CD1c-positive myeloid dendritic cell (primary cell): ENCODE results near the gene FCN1.

Experiments
- DNase-seq: peaks from one replicate; pipeline ENCODE4 v3.0.0-alpha.2; 2016; ENCODE audit errors: extremely low spot score

FCN1 gene

DNA sequence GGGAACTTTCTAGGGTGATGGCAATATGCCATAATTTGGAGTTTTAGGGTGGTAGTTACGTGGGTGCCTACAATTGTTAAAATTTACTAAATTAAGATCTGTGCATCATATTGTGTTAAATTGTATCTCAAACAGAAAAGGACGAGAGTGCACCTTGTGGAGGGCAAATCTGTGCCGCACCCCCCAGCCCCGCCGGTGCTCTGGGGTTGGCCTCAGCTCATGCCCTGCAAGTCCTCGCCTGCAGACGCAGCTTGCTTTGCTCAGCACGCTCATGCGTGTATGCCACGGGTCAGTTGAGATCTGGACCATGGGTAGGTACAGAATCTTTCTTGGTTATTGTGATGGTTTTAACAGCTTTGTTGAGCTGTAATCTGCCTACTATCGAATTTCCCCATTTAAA lies 33.7 kb upstream of the FCN1 start:
- DNase-seq, result no peak

DNA sequence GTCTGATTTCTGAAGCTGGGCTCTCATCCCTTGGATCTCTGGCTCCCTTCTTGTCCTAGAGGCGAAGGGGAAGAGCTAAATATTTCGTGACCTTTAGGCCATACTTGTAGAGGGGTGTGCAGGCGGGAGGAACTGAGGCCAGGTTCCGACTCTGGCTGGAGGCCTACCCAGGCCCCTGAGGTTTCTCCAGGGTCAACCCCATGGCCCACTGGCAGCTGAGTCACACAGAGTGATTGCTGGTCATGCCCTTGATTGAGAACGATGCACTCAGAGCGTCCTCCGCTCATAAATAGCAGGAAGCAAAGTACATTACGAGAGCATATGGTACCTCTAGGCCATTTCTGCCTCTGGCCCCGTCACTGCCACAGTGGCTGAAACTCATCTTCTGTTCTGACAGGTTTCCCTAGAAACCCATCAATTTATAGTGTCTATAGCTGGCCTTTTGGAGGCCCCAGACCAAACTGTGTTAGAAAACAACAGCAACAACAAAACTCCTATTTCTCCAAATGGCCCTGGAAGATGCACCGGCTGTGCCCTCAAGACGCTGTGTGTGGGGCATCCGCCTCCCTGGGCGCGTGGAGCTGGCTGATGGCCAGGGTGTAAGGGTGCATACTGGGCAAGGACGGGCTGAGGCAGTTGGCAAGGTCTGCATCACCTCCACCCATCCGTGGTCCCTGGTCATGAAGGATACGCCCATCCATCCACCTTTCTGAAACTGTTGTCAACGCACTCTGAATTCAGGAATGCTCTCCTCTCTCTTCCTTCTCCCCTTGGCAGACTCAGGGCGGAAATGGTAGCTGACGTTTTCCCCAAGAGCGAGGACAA lies 32.9 kb upstream of the FCN1 start:
- DNase-seq, result no peak

DNA sequence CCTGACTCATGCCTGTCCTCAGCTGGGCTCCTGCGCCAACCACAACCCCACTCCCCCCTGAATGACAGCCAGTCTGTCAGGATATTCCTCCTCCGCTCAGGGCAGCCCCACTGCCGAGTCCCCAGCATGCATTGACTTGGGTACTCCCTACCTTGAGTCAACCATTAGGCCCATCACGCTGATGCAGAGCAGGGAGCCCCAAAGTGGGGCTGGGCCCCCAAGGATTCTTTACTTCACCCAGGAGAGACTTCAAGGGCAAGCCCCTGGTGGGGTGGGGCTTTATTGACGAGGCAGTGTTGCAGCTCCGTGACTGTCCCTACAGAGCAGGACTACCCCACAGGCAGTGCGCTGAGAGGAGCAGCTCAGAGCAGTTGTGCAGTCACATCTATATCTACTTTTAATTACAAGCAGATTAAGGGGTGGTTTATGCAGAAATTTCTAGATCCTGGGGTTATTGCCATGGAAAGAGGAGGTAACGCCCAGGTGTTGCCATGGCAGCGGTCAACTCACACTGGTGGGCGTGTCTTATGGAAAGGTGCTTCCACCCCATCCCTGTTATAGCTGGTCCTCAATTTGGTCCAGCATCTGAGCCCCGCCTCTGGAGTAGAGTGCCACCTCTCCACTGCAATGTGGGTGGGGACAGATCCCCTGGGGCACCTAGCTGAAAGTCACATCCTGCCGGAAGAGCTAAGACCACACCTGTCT lies 32.1 kb upstream of the FCN1 start:
- DNase-seq, result no peak

DNA sequence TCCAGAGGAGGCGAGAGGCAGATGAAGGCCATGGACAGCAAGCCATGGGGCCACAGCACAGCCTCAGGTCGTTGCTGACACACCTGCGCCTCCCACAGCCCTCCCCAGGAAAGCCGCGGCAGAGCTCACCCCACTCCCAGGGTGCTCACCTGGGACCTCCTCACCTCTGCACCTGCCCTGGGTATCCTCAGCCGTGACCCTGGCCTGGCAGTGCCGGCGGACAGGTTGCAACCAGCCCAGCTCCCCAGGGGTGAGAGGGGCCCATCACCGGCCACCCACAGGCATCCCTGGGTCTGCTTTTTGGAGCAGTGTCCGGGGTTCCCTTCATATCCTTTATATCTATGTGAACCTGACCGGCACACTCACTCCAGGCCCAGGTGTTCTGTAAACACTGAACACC lies 30.4 kb upstream of the FCN1 start:
- no peak for DNase-seq

DNA sequence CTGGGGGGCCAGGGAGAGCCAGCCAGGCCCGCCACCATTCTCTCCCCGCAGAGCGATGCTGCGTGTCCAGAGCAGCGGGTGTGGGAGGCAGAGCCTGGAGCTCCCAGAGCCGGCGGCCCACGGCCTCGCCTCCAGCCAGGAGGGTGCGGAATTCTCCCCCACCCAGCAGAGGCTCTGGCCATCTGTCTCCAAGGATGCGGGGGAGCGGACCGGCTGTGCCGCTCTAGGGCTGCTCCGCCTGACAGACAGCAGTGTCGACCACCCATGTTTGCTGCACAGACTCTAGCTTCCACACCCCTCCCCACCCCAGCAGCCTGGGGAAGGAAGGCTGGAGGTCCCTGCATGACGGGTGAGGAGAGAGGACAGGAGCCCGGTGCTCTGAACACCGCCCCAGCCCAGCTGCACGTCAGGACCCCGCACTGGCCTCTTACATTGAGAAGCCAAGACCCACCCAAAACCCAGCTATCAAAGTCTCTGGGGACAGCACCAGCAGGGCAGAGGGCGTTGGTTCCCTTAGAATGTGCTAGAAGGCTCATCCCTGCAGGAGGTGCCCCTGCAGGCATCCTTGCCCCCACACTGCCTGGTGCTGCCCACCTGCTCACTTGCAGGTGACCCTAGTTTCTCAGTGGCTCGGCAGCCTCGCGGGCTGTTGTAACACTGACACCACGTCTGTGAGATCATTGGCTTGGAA lies 29.7 kb upstream of the FCN1 start:
- no peak for DNase-seq

DNA sequence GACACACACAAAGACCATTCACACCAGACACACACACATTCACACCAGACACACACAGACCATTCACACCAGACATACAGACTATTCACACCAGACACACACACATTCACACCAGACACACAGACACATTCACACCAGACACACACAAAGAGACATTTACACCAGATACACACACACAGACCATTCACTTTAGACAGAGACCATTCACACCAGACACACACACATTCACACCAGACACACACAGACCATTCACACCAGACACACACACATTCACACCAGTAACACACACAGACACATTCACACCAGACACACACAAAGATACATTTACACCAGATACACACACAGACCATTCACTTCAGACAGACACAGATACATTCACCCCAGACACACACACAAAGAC lies 29.0 kb upstream of the FCN1 start:
- no peak for DNase-seq

DNA sequence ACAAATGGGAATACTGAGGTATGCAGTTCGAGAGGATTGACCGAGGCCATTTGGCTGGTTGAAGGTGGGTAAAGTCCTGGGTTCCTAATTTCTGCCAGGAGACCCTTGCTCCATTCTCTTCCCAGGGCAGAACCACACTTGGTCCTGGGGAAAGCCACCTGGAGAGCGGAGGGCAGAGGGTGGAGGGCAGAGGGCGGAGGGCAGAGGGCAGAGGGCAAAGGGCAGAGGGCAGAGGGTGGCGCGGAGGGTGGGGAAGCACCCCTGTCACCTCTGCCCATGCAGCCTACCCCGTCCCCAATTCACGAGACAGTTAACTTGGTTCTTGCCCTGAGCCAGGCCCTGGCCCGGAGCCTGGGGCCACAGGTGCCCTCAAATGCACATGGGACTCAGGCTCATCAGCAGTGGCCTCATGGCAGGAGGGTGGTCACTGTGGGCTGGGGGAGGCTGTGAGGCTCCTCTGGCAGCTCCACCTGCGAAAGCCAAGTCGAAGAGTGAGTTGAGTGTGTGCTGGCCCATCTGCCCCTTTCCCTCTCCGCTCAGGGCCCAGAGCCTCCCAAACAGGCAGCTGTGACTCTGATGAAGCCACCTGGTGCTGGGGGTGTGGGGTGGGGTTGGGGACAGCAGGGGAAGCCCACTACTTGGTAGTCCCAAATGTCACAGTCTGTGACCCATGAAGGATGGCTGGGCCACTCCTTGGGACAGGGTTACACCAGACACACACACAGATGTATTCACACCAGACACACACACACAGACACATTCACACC lies 28.0 kb upstream of the FCN1 start:
- no peak for DNase-seq

DNA sequence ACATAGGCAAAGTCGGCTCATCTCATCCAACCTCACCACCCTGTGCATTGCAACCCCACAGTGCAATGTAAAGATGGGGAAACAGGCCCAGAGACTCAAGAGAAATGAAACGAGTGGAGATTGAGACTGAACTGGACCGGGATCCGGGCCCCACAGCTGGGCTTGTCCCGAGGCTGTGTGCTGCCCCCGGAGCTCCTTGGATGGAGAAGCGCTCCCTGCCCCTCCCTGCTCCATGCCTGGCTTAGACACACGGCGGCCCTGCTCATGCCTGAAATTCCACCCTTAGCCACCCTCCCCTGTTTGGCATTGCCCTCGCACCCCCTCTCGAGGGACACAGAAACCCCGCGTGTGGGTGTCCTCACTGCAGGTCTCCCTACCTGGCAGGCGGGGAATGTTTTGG lies 27.2 kb upstream of the FCN1 start:
- DNase-seq, result no peak

DNA sequence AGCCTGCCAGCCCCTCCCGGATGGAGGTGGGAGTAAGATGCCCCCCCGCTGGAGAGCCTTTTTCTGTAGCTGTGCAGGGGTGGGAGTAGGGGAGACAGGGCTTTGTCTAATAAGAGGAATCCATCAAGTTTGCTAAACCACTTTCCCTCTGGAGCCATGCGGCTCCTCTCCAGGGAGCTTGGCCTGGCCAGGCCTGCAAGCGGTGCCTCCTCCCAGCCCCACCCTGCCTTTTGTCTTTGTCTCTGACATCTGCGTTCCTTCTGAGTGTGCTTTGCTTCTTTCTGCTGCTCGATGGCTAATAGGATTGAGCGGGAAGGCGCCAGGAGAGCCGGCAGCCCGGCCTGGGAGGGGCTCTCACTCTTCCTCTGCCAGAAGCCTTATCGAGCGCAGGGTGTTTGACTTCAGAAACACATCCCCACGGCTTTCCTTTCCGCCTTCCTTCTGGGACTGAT lies 26.7 kb upstream of the FCN1 start:
- DNase-seq, result no peak

DNA sequence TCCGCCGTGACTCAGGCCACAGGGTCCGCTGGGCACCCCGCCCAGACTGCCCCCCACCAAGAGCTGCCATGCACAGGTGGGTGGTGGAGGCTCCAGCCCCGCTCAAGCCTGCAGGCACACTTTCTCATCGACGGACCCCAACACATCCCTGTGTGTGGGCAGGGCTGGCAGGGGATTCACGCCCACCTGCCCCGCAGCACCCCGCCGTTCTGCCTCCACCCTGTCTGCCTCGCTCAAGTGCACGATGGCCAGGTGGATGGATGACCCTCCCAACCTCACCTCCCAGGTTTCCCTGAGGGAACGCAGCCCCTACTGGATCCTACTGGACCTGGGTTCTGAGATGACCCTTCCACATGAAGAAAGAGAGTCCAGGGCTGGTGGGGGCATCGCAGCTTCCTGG lies 26.1 kb upstream of the FCN1 start:
- no peak for DNase-seq

DNA sequence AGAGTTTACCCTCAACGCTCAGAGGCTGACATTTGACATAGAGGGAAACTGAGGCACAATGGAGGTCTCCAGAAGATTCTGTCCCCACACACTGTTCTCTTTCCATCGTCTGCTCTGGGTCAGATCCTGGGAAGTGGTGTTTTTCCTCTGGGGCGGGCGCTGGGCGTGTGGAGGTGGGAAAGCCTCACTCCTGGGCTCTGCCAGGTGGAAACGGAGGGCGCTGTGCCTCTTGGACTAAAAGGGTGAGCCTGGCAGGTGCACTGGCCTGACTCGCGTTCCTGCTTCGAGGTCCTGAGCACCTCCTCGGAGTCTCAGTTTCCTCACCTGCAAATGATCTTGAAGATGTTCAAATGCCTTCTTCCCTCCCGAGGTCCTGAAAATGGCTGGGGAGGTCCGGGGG lies 25.7 kb upstream of the FCN1 start:
- no peak for DNase-seq

DNA sequence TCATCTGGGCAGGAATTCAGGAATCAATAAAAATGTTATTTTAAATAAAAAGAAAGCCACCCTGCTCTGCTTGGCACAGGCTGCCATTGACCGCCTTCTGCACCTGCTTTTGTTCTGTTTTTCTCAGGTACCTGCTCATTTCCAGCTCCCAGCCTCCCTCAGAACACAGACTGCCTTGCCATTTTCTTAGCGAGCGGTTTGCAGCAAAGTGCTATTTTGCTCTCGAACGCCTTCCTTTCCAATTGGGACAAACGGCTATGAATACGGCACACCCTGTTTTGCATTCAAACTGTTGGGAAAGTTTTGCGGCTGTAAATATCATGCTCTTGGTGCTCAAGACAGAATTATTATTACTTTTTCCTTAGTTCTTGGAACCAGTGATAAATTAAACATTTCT lies 25.1 kb upstream of the FCN1 start:
- no peak for DNase-seq

DNA sequence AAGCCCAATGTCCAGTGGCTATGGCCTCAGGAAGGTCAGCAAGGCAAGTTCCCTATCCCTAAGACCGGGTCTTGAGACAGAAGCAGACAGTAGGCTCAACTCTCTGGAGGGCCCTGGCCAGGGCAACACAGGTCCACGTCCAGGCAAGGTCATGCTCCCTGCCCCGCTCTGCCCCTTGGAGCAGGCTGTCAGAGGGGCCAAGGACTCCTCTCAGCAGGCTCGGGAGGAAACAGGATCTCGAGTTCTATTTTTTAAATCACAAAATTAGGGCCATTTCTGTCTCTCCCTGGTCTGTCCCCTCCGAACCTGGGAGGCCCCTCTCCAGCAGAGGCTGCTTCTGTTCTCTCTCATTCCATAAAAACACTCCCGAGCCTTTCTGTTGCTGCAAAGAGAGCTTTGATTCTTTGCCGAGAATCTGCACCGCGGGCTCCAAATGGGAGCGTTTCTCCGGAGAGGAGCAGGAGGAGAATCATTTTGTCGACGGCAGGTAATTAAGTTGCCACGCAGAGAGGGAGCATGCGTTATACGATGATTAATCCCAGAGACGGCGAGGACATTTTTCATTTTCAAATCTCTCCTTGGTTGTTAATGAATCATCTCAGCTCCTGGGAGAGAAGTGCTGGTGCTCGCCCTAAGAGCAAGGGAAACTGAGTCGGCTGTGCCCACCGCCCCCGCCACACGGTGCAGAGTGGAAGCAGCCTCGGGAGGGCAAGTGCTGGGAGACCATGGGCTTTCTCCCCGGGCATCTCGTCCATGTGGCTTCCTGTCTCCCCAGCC lies 24.5 kb upstream of the FCN1 start:
- DNase-seq, result no peak

DNA sequence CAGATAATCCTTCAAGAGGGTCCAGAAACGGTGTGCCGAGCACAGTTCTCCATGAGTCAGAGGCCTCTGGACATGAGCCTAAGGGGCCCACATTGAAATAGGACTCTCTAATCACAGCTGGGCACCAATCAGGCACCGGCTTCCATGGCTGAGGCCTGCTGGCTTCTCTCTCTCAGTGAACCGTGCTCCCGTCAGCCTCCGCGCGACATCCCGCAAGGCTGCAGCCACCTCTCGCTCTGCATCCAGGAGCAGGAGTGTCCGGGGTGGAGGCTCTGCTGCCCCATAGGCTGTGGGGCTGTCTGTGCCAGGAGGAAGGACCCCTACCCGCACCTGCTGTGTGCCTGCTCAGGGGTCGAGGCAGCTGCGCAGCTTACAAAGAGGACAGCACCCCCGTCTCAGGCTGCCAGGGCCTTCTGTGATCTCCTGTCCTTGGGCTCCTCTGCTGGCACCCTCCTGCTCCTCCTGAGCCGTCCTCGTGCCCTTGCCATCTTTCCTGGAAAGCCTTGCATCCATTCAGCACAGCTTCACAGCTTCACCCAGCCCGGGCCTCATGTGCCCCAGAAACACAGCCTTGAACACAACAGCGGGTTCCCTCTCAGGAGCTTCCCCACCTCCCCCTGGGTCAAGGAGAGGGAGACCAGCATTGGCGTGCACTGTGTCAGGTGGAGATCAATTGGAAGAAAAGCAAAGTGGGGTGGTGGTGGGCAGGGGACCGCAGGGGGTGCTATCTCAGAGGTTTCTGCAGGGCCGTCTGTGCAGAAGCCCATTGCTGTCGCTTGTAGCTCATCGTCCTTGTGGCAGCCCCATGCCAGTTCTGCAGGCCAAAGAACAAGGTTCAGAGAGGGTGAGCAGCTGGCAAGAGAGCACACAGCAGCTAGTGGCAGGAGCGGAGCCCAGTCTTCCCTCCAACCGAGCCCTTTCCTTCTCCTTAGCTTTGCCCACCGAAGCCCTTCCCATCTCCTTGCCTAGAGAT lies 22.8 kb upstream of the FCN1 start:
- DNase-seq, result no peak

DNA sequence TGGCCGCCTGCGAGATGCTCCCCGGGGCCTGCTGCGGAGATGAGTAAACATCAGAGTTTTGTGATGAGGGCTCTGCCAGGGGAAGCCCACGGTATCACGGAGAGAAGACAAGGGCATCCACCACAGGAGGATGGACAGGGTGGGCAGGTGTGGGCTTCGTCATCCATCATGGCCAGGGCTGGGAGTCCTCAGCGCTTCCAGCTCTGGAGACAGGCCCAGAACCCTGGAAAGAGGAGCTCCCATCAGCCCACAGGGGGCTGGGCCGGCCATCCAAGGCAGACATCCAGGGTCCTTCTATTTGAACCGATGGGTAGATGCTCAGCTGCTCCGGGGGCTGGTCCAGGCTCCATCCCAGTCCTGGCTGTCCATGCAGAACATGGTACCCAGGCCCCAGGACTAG lies 22.1 kb upstream of the FCN1 start:
- no peak for DNase-seq

DNA sequence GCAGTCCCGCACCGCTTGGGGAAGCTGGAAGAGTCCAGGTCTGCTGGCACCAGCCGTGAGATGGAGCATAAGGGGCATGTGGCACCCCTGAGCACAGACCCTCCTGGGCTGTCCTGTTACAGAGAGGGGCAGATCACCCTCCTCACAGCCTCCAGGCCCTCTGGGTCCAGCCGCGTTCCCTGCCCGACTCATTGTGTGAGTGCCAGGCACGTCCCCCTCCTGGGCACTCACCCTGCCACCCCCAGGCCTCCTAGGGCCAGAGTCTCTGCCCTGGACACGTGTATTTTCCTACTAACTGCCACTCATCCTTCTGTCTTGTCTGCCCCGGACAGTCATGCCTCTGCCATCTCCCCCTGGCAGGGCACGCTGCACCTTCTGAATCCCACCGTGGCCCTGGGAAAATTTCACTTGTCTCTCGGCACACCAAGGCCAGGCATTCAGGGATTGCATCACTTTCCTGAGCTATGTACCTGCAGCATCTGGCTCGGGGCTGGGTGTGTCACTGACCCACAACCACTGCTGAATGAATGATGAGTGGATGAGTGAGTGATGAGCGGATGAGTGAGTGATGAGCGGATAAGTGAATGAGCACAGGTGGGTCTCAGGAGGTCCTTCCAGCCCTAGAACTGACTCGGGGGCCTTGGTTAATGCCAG lies 21.5 kb upstream of the FCN1 start:
- DNase-seq, result no peak

DNA sequence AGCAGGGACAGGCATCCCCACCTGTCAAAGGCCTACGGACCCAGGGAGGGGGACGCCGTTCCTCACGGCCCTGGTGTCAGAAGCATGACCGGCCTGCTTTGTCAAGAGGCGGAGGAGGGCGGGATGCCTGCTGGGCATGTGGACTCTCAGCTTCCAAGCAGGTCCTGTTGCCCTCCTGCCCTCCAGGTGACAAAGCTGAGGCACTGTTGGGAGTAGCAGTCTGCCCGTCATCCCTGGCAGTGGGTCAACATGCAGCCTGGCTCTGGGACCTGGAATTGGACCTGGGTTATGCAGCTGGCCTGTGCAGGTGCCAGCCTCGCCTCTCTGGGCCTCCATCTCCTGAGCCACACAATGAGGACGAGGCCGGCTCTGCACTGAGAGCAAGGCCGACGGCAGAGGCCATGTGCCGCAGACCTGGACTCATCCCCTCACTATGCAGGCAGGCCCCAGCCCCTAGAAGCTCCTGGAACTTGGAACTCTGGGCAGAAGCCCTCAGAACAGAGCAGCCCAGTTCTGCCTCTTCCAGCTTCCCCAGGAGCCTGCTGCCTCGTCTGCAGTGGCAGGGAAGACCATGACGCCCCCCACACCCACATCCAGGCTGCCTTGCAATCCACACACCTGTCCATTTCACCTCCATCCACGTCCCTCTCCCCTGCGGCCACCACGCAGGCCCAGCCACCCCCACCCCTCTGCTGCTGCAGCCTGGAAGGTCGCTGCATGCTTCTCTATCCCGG lies 20.8 kb upstream of the FCN1 start:
- DNase-seq, result no peak

DNA sequence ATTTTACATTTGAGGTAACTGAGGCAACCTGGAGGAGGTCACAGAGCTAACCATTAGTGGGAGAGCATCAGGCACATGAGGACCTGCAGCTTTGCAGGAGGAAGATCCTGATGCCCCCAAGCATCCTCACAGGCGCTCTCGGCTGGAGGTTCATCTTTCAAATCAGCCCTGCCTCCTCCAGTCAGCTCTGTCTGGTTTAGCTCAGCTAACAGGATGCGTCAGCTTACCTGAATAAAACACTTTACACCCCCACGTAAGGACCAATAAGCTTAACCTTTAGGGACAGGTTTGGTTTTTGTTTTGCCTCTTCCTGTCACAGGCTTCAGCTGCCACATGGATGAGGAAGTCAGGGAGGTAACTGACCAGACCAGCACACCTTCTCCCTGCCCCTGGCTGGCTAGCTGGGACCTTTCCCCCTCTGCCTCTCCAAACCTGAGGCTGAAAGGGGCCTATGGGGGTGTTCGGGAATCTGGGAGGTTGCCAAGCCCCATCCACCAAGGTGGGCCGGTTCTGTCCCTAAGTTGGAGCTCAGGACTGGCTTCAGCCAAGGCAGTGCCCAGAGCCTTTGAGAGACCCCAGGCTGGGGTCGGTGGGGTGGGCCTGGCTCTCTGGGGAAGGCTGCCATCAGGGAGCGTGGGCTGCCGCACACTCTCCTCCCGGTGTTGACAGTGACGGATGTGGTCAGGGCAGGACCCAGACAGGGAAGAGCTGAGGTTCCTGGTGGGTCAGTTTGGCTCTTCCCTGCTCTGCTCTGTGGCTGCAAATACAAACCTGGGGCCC lies 20.0 kb upstream of the FCN1 start:
- no peak for DNase-seq
